ENCODE data around the gene LDLRAD4.

Gene LDLRAD4

GRCh38 chr18:13416208-13416607 is 197.6 kb downstream of the LDLRAD4 start:
- no peak for DNase-seq

- no peak for DNase-seq
These were observed 198.3 kb downstream of the LDLRAD4 start for GRCh38 chr18:13416848-13417247.

GRCh38 chr18:13418013-13418710 is 199.6 kb downstream of the LDLRAD4 start:
- no peak for DNase-seq

- DNase-seq: no peak
These were observed 202.6 kb downstream of the LDLRAD4 start for GRCh38 chr18:13420969-13421686.

- no peak for DNase-seq
These were observed 204.1 kb downstream of the LDLRAD4 start for GRCh38 chr18:13422541-13423147.

- DNase-seq: no peak
These were observed 204.8 kb downstream of the LDLRAD4 start for GRCh38 chr18:13423352-13423751.

- no peak for DNase-seq
These were observed 205.8 kb downstream of the LDLRAD4 start for GRCh38 chr18:13424363-13424762.

GRCh38 chr18:13425357-13426091 is 207.0 kb downstream of the LDLRAD4 start:
- no peak for DNase-seq

GRCh38 chr18:13427354-13427753 is 208.8 kb downstream of the LDLRAD4 start:
- no peak for DNase-seq

- DNase-seq: no peak
These were observed 209.8 kb downstream of the LDLRAD4 start for GRCh38 chr18:13428319-13428718.

- no peak for DNase-seq
These were observed 210.5 kb downstream of the LDLRAD4 start for GRCh38 chr18:13429016-13429415.

GRCh38 chr18:13429884-13430510 is 211.4 kb downstream of the LDLRAD4 start:
- no peak for DNase-seq

- DNase-seq: no peak
These were observed 212.1 kb downstream of the LDLRAD4 start for GRCh38 chr18:13430663-13431062.

- no peak for DNase-seq
These were observed 213.3 kb downstream of the LDLRAD4 start for GRCh38 chr18:13431886-13432285.

GRCh38 chr18:13433125-13433524 is 214.6 kb downstream of the LDLRAD4 start:
- no peak for DNase-seq

GRCh38 chr18:13433685-13434084 is 215.1 kb downstream of the LDLRAD4 start:
- no peak for DNase-seq

GRCh38 chr18:13434854-13435253 is 216.3 kb downstream of the LDLRAD4 start:
- no peak for DNase-seq

- no peak for DNase-seq
These were observed 217.2 kb downstream of the LDLRAD4 start for GRCh38 chr18:13435586-13436333.

GRCh38 chr18:13436576-13436975 is 218.0 kb downstream of the LDLRAD4 start:
- no peak for DNase-seq

- DNase-seq: no peak
These were observed 218.5 kb downstream of the LDLRAD4 start for GRCh38 chr18:13437034-13437433.

- DNase-seq: no peak
These were observed 219.4 kb downstream of the LDLRAD4 start for GRCh38 chr18:13437796-13438506.
